HCT116 (cell line): Measurements from ENCODE around the gene ZXDC. TPM values are rescaled to one million over a fixed set of nuclear protein-coding genes. Genes with fewer than 3 reads are reported as not detected.

Experiments used
- ATAC-seq: fragments of 200-7000 bp; cut with Tn5 transposase; 2 replicates; pipeline ENCODE4 v1.9.1; 2020; ENCODE audit warnings: mild to moderate bottlenecking, moderate library complexity
- BruUV-seq: library from RNA; stranded (reverse); fragments of 400-500 nt; replicated peaks from 2 replicates; lab custom pipeline; 2021; lab: Mats Ljungman, UMichigan
- CTCF ChIA-PET: fragments of 300-600 bp; sonication (Branson Sonifier 250); formaldehyde crosslinking; loops from one replicate; lab custom pipeline; 2021; ENCODE audit warnings: antibody characterized with exemption; lab: Charles Lee
- POLR2A ChIA-PET: fragments of 300-600, 350-600 bp; sonication (Branson Sonifier 250); formaldehyde crosslinking; loops from one replicate; lab custom pipeline; 2021; ENCODE audit warnings: antibody characterized with exemption; lab: Charles Lee
- RAD21 ChIA-PET, 2 experiments: fragments of 300-600 bp; sonication (Branson Sonifier 250); formaldehyde crosslinking; loops; one replicate each; lab custom pipeline; 2023; ENCODE audit warnings: low total read pairs in 2 of 2; ENCODE audit not compliant: uncharacterized antibody in 2 of 2, unreplicated experiment in 2 of 2, low non-redundant PET in 1 of 2; lab: Charles Lee
- DNase-seq: peaks from one replicate; pipeline ENCODE4 v3.0.0-alpha.2; 2010; ENCODE audit warnings: low read depth, low spot score
- H2AFZ ChIP-seq: fragments of 200-600 bp; shearing (Covaris generic), sonication (generic); 2 replicates; pipeline ENCODE4 v1.6.1; 2017; ENCODE audit warnings: low read depth, mixed run types, mixed read lengths, antibody characterized with exemption, low read length; ENCODE audit not compliant: poor library complexity, severe bottlenecking
- H3K27ac ChIP-seq: 2 replicates; pipeline ENCODE4 v1.5.1; 2012; ENCODE audit warnings: low read depth, low read length
- H3K27me3 ChIP-seq: fragments of 200-600 bp; sonication (generic); 2 replicates; pipeline ENCODE4 v1.6.1; 2016; ENCODE audit warnings: mixed run types, low read length, mixed read lengths; ENCODE audit not compliant: insufficient read depth
- H3K36me3 ChIP-seq, 2 experiments: fragments of 200-500 bp in 1 of 2; fragments of 200-600 bp in 1 of 2; sonication (Bioruptor generic) in 1 of 2; sonication (generic) in 1 of 2; 2 replicates each; pipeline versions ENCODE4 v1.5.1 to v1.6.1; 2014 to 2016; ENCODE audit warnings: low read length in 2 of 2, inconsistent platforms in 1 of 2, mixed read lengths in 1 of 2, mixed run types in 1 of 2; ENCODE audit not compliant: insufficient read depth in 2 of 2, control insufficient read depth in 1 of 2
- H3K4me1 ChIP-seq, 2 experiments: fragments of 200-600 bp in 1 of 2; sonication (generic) in 1 of 2; 2 replicates each; pipeline versions ENCODE4 v1.5.1 to v1.6.1; 2012 to 2017; ENCODE audit warnings: low read length in 2 of 2, inconsistent platforms in 1 of 2, mild to moderate bottlenecking in 1 of 2, mixed read lengths in 1 of 2, mixed run types in 1 of 2, moderate library complexity in 1 of 2; ENCODE audit not compliant: insufficient read depth in 2 of 2, control insufficient read depth in 1 of 2
- H3K4me2 ChIP-seq: fragments of 200-600 bp; sonication (generic); 2 replicates; pipeline ENCODE4 v1.6.1; 2017; ENCODE audit warnings: mixed run types, low read length, mixed read lengths
- H3K4me3 ChIP-seq, 2 experiments: fragments of 200-600 bp in 1 of 2; sonication (generic) in 1 of 2; replicated peaks in 1 of 2; 2 replicates each; pipeline ENCODE4 v1.5.1; 2011 to 2016; ENCODE audit warnings: low read length in 2 of 2, control low read depth in 1 of 2, low read depth in 1 of 2, mild to moderate bottlenecking in 1 of 2, mixed read lengths in 1 of 2, mixed run types in 1 of 2
- H3K79me2 ChIP-seq: fragments of 200-600 bp; sonication (generic); 2 replicates; pipeline ENCODE4 v1.6.1; 2017; ENCODE audit warnings: mild to moderate bottlenecking, mixed run types, low read length, moderate library complexity, mixed read lengths; ENCODE audit not compliant: insufficient read depth
- H3K9ac ChIP-seq: fragments of 200-600 bp; sonication (generic); 2 replicates; pipeline ENCODE4 v1.6.1; 2016; ENCODE audit warnings: low read length, mixed read lengths
- H3K9me2 ChIP-seq: fragments of 200-600 bp; sonication (generic), shearing (Covaris generic); 2 replicates; pipeline ENCODE4 v1.6.1; 2017; ENCODE audit warnings: mixed run types, mild to moderate bottlenecking, moderate library complexity; ENCODE audit not compliant: insufficient read depth
- H3K9me3 ChIP-seq, 2 experiments: fragments of 200-500 bp in 1 of 2; fragments of 200-600 bp in 1 of 2; sonication (Bioruptor generic) in 1 of 2; sonication (generic) in 1 of 2; 2 replicates each; pipeline ENCODE4 v1.6.1; 2014 to 2017; ENCODE audit warnings: low read length in 2 of 2, mixed read lengths in 2 of 2, inconsistent platforms in 1 of 2, low read depth in 1 of 2, mild to moderate bottlenecking in 1 of 2, mixed run types in 1 of 2, moderate library complexity in 1 of 2; ENCODE audit not compliant: control insufficient read depth in 1 of 2, insufficient read depth in 1 of 2
- H4K20me1 ChIP-seq: fragments of 200-600 bp; sonication (generic), shearing (Covaris generic); 2 replicates; pipeline ENCODE4 v1.6.1; 2017; ENCODE audit warnings: mixed run types, mild to moderate bottlenecking, moderate library complexity; ENCODE audit not compliant: insufficient read depth
- CTCF ChIP-seq, 3 experiments: fragments of 200-600 bp in 1 of 3; sonication (generic) in 1 of 3; IDR thresholded peaks in 2 of 3; conservative IDR thresholded peaks in 1 of 3; 2 replicates each; pipeline ENCODE4 v1.5.1; 2012 to 2017; ENCODE audit warnings: low read depth in 2 of 3, low read length in 2 of 3, antibody characterized with exemption in 1 of 3, borderline replicate concordance in 1 of 3, control low read depth in 1 of 3, mild to moderate bottlenecking in 1 of 3, mixed read lengths in 1 of 3, mixed run types in 1 of 3, moderate library complexity in 1 of 3; ENCODE audit not compliant: insufficient read depth in 1 of 3
- FOSL1 ChIP-seq: IDR thresholded peaks from 2 replicates; pipeline ENCODE4 v1.6.1; 2012; ENCODE audit warnings: low read depth
- POLR2AphosphoS5 ChIP-seq: IDR thresholded peaks from 2 replicates; pipeline ENCODE4 v1.6.1; 2011; ENCODE audit warnings: mild to moderate bottlenecking, low read depth, low read length, moderate library complexity
- RAD21 ChIP-seq: IDR thresholded peaks from 2 replicates; pipeline ENCODE4 v1.6.1; 2012; ENCODE audit warnings: low read depth, mild to moderate bottlenecking
- REST ChIP-seq: IDR thresholded peaks from 2 replicates; pipeline ENCODE4 v1.6.1; 2012; ENCODE audit warnings: low read depth
- SP1 ChIP-seq: IDR thresholded peaks from 2 replicates; pipeline ENCODE4 v1.6.1; 2012; ENCODE audit warnings: low read depth
- TCF7L2 ChIP-seq: IDR thresholded peaks from 2 replicates; pipeline ENCODE4 v1.7.0; 2011; ENCODE audit warnings: borderline replicate concordance, inconsistent platforms; ENCODE audit not compliant: insufficient read depth, insufficient read length; ENCODE audit errors: extremely low read depth
- ZNF274 ChIP-seq: fragments of 200-500 bp; sonication (Bioruptor generic); IDR thresholded peaks from 2 replicates; pipeline ENCODE4 v1.6.1; 2014; ENCODE audit warnings: mild to moderate bottlenecking, low read depth, low read length, inconsistent platforms
- intact Hi-C: fragments of 100-400 bp; cut with micrococcal nuclease; formaldehyde crosslinking; loops from 2 replicates; pipeline ENCODE4 v1.10.0; 2022
- total RNA-seq: library from RNA; stranded (reverse); gene quantifications from one replicate; pipeline ENCODE4 v1.2.1, GENCODE V29; 2021; ENCODE audit not compliant: unreplicated experiment

Gene ZXDC
- total RNA-seq, 1 experiment from 2014 or later = 29.9 TPM

DNA sequence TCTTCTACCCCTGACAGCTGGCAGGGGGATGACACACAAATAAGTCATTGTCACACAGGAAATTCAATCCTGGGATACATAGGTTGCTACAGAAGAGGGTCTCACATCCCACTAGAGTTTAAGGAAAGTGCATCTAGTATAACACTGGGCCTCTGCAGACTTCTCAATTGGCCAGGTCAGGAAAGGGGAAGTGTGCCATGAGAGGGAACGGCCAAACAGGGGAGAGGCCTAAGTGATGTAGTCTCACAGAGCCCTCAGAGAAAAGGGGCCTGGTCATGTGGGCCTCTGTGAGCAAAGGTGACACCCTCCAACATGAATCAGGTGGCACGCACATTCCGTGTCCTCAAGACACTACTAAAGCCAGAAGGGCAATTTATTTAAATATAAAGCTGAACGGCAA, 11.2 kb downstream of the ZXDC start:
- intact Hi-C loops = no loop called here
- H3K4me3 ChIP-seq = no peak overlapping the region
- no TSS peak for BruUV-seq
- RAD21 ChIA-PET = no interaction called here
- H3K27me3 ChIP-seq = no peaks in the 10 kb centered on the region
- CTCF ChIA-PET = no interaction called here
- H3K79me2 ChIP-seq = peaks cover 41% of the 10 kb centered on the region
- H3K4me1 ChIP-seq = no peaks in the 10 kb centered on the region
- POLR2A ChIA-PET = no interaction called here
- H3K9ac ChIP-seq = no peak overlapping the region
- no peaks in the 10 kb centered on the region for H3K9me3 ChIP-seq
- no peak for ATAC-seq
- no peak for TF ChIP-seq SP1
- TF ChIP-seq FOSL1 = no peak
- no peak for TF ChIP-seq REST
- no peak for TF ChIP-seq CTCF (IDR thresholded peaks at IDR 0.05 in 2 of 3, conservative IDR thresholded peaks at IDR 0.05 in 1 of 3; ENCODE audit: borderline replicate concordance in 1 of 3, insufficient read depth in 1 of 3, low read depth in 2 of 3, low read length in 2 of 3)
- TF ChIP-seq POLR2AphosphoS5 = no peak
- no peak for TF ChIP-seq TCF7L2
- no peak for TF ChIP-seq RAD21
- TF ChIP-seq ZNF274 = no peak
- no peak overlapping the region for H3K27ac ChIP-seq
- DNase-seq = no peak
- no peak overlapping the region for H3K4me2 ChIP-seq
- H3K36me3 ChIP-seq = peaks cover 70% of the 10 kb centered on the region in 2 experiments; a peak in 3 of 4 replicates
- H4K20me1 ChIP-seq = no peaks in the 10 kb centered on the region
- H3K9me2 ChIP-seq = no peaks in the 10 kb centered on the region
- no peak overlapping the region for H2AFZ ChIP-seq
